ENCODE data around the gene HYCC1. TPM values are rescaled to one million over a fixed set of nuclear protein-coding genes. Genes with fewer than 3 reads are reported as not detected.

Gene HYCC1
- total RNA-seq, 1 experiment from 2014 or later, result 52.3 TPM

- Histone ChIP-seq H3K27ac (ENCODE audit: low read length) (no peak overlapping the region), H3K27me3 (ENCODE audit: control insufficient read depth, insufficient read depth, low read length) (no peaks in the 10 kb centered on the region; the same call in 1 of the 2 replicates), H3K36me3 (ENCODE audit: control insufficient read depth, insufficient read depth, low read length) (no peaks in the 10 kb centered on the region; the same call in 1 of the 2 replicates), H3K9me3 (ENCODE audit: control insufficient read depth, insufficient read depth, low read depth, low read length) (no peaks in the 10 kb centered on the region), H3K4me3 (ENCODE audit: low read depth in 2 of 2, low read length in 2 of 2) (no peak overlapping the region), H3K4me1 (ENCODE audit: control insufficient read depth, insufficient read depth, low read length) (peaks cover 12% of the 10 kb centered on the region)
- BruUV-seq (replicated peaks), result no TSS peak
- DNase-seq (ENCODE audit: low read depth, low spot score), result no peak
- ATAC-seq, result no peak
- CTCF ChIA-PET, result no interaction called here
- intact Hi-C loops (cut with micrococcal nuclease; ENCODE audit: unreplicated experiment), result no loop called here
- POLR2A ChIA-PET, result no interaction called here
- TF ChIP-seq POLR2AphosphoS5 (IDR thresholded peaks at IDR 0.05; ENCODE audit: low read depth, low read length), result no peak
- no peak for TF ChIP-seq TCF7L2 (IDR thresholded peaks at IDR 0.05; ENCODE audit: low read depth, low read length)
- no peak for TF ChIP-seq CTCF (IDR thresholded peaks at IDR 0.05)
- no peak for TF ChIP-seq SIN3A (IDR thresholded peaks at IDR 0.05; ENCODE audit: borderline replicate concordance, insufficient read depth, low read depth, low read length)
- no peak for TF ChIP-seq REST (IDR thresholded peaks at IDR 0.05; ENCODE audit: insufficient read depth in 1 of 2, low read depth in 2 of 2, low read length in 1 of 2)
- in situ Hi-C loops (cut with HindIII; ENCODE audit: low pct_unique_long_range_greater_than_20kb, low sequenced_read_pairs), result no loop called here
Measured at GRCh38 chr7:23016345-23017253, 2.7 kb upstream of the HYCC1 start.

DNA sequence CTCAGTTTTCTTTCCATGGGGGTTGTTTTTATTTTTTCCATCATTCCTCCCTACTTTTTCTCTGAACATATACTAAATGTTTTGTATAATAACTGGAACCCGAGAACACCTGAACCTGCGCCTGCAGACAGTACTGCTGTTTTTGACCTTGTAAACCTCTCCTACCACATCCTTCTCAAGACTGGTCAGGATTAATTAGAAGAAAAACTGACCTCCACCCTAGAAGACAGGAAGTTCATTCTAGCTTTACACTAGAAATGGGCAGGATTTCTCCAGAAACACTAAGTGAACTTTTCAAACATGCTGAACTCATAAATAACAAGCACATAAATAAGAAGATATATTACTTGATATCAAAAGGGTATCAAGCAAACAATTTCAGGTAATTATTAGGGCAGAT, 751 bp upstream of the HYCC1 start:
- DNase-seq (ENCODE audit: low read depth, low spot score), result no peak
- no peaks in the 10 kb centered on the region; the same call in 1 of the 2 replicates for H3K36me3 ChIP-seq (ENCODE audit: control insufficient read depth, insufficient read depth, low read length)
- peak overlapping the region; percentile 8 to 21; a peak in 3 of 4 replicates for H3K4me3 ChIP-seq (ENCODE audit: low read depth in 2 of 2, low read length in 2 of 2)
- peaks cover 16% of the 10 kb centered on the region for H3K4me1 ChIP-seq (ENCODE audit: control insufficient read depth, insufficient read depth, low read length)
- no TSS peak for BruUV-seq (replicated peaks)
- no peak for ATAC-seq
- no peaks in the 10 kb centered on the region for H3K27me3 ChIP-seq (ENCODE audit: control insufficient read depth, insufficient read depth, low read length)
- no peak for TF ChIP-seq REST (IDR thresholded peaks at IDR 0.05; ENCODE audit: insufficient read depth in 1 of 2, low read depth in 2 of 2, low read length in 1 of 2)
- TF ChIP-seq POLR2AphosphoS5 (IDR thresholded peaks at IDR 0.05; ENCODE audit: low read depth, low read length), result no peak
- TF ChIP-seq SIN3A (IDR thresholded peaks at IDR 0.05; ENCODE audit: borderline replicate concordance, insufficient read depth, low read depth, low read length), result no peak
- no peak for TF ChIP-seq CTCF (IDR thresholded peaks at IDR 0.05)
- TF ChIP-seq TCF7L2 (IDR thresholded peaks at IDR 0.05; ENCODE audit: low read depth, low read length), result no peak
- peak overlapping the region; percentile 80 for H3K27ac ChIP-seq (ENCODE audit: low read length)
- intact Hi-C loops (cut with micrococcal nuclease; ENCODE audit: unreplicated experiment), result no loop called here
- ChIA-PET POLR2A (no interaction called here), CTCF (no interaction called here)
- H3K9me3 ChIP-seq (ENCODE audit: control insufficient read depth, insufficient read depth, low read depth, low read length), result no peaks in the 10 kb centered on the region
- in situ Hi-C loops (cut with HindIII; ENCODE audit: low pct_unique_long_range_greater_than_20kb, low sequenced_read_pairs), result no loop called here

Data from Panc1 (cell line).